A673 (cell line): Measurements from ENCODE around the gene BBS10. TPM values are rescaled to one million over a fixed set of nuclear protein-coding genes. Genes with fewer than 3 reads are reported as not detected.

Experiments used
- BruUV-seq: library from RNA; stranded (reverse); fragments of 400-500 nt; replicated peaks from 2 replicates; lab custom pipeline; 2021; lab: Mats Ljungman, UMichigan
- CTCF ChIA-PET: fragments of 300-600 bp; sonication (Branson Sonifier 250); formaldehyde crosslinking; loops from one replicate; lab custom pipeline; 2022; ENCODE audit warnings: antibody characterized with exemption; lab: Charles Lee
- POLR2A ChIA-PET: fragments of 300-600 bp; sonication (Branson Sonifier 250); formaldehyde crosslinking; loops from one replicate; lab custom pipeline; 2022; ENCODE audit warnings: antibody characterized with exemption; ENCODE audit not compliant: low non-redundant PET; lab: Charles Lee
- DNase-seq: peaks from one replicate; pipeline ENCODE4 v3.0.0-alpha.2; 2015; ENCODE audit warnings: low spot score
- H3K27ac ChIP-seq: fragments of 200-600 bp; sonication (generic); 2 replicates; pipeline ENCODE4 v1.5.1; 2016; ENCODE audit warnings: mixed run types, low read depth, mild to moderate bottlenecking, mixed read lengths, antibody characterized with exemption, low read length; ENCODE audit not compliant: poor library complexity, severe bottlenecking
- H3K27me3 ChIP-seq: fragments of 200-600 bp; sonication (generic); replicated peaks from 2 replicates; pipeline ENCODE4 v1.6.1; 2017; ENCODE audit warnings: mixed run types, low read depth, mild to moderate bottlenecking, mixed read lengths, antibody characterized with exemption, low read length; ENCODE audit not compliant: insufficient read depth, poor library complexity
- H3K36me3 ChIP-seq: fragments of 200-600 bp; sonication (generic); 2 replicates; pipeline ENCODE4 v1.6.1; 2016; ENCODE audit warnings: mixed run types, mild to moderate bottlenecking, mixed read lengths, antibody characterized with exemption, low read length; ENCODE audit not compliant: insufficient read depth, poor library complexity, severe bottlenecking
- H3K4me1 ChIP-seq: fragments of 200-600 bp; sonication (generic); 2 replicates; pipeline ENCODE4 v1.6.1; 2017; ENCODE audit warnings: mixed run types, mild to moderate bottlenecking, mixed read lengths, antibody characterized with exemption, low read length; ENCODE audit not compliant: insufficient read depth, poor library complexity, severe bottlenecking
- H3K4me3 ChIP-seq: fragments of 200-600 bp; sonication (generic); 2 replicates; pipeline ENCODE4 v1.5.1; 2016; ENCODE audit warnings: low read depth, mixed run types, mild to moderate bottlenecking, mixed read lengths, low read length; ENCODE audit not compliant: poor library complexity, severe bottlenecking
- H3K9me3 ChIP-seq: fragments of 200-600 bp; sonication (generic); 2 replicates; pipeline ENCODE4 v1.6.1; 2016; ENCODE audit warnings: mixed run types, low read depth, mild to moderate bottlenecking, mixed read lengths, antibody characterized with exemption, low read length; ENCODE audit not compliant: poor library complexity, severe bottlenecking
- EZH2 ChIP-seq: fragments of 200-600 bp; sonication (generic); IDR thresholded peaks from 2 replicates; pipeline ENCODE4 v1.6.1; 2017; ENCODE audit warnings: borderline replicate concordance, low read depth, mild to moderate bottlenecking, mixed read lengths, antibody characterized with exemption, low read length; ENCODE audit not compliant: poor library complexity, severe bottlenecking
- intact Hi-C: fragments of 100-400 bp; cut with micrococcal nuclease; formaldehyde crosslinking; loops from one replicate; pipeline ENCODE4 v1.10.0; 2022; ENCODE audit not compliant: unreplicated experiment
- total RNA-seq: library from RNA; stranded (reverse); gene quantifications from 2 replicates; pipeline ENCODE4 v1.2.3, GENCODE V29; 2021
- TF ChIP-seq, protein P1 (sequence below): fragments of 300-800, 200-600 bp; sonication (generic); conservative IDR thresholded peaks from 2 replicates; pipeline ENCODE4 v1.5.1; 2017; ENCODE audit warnings: low read depth, mild to moderate bottlenecking, antibody characterized with exemption, low read length, moderate library complexity, mixed read lengths

BBS10 gene
- total RNA-seq, 1 experiment from 2014 or later, result 6.3 TPM

DNA sequence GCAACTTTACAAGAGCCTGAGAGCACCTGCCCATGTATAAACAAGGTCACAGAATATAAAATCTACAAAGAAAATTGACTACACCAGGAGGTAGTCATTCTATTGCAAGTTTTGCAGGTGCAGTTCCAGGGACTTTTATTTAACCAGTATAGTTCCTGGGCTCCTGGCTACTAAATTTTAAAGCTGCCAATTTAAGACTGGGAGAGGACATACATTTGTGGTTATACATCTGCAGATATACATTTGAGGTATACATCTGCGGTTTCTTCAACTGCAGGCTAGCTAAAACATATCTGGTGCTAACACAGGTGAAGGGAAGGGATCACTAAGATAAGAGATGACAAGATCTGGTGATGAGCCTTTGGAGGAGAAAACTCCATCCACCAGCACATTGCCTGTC is 30.2 kb downstream of the BBS10 start:
- no peaks in the 10 kb centered on the region for H3K36me3 ChIP-seq
- intact Hi-C loops, result no loop called here
- TF ChIP-seq, protein P1, sequence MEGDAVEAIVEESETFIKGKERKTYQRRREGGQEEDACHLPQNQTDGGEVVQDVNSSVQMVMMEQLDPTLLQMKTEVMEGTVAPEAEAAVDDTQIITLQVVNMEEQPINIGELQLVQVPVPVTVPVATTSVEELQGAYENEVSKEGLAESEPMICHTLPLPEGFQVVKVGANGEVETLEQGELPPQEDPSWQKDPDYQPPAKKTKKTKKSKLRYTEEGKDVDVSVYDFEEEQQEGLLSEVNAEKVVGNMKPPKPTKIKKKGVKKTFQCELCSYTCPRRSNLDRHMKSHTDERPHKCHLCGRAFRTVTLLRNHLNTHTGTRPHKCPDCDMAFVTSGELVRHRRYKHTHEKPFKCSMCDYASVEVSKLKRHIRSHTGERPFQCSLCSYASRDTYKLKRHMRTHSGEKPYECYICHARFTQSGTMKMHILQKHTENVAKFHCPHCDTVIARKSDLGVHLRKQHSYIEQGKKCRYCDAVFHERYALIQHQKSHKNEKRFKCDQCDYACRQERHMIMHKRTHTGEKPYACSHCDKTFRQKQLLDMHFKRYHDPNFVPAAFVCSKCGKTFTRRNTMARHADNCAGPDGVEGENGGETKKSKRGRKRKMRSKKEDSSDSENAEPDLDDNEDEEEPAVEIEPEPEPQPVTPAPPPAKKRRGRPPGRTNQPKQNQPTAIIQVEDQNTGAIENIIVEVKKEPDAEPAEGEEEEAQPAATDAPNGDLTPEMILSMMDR, result no peak
- TF ChIP-seq EZH2, result no peak
- CTCF ChIA-PET, result no interaction called here
- H3K4me3 ChIP-seq, result no peak overlapping the region
- no TSS peak for BruUV-seq
- no peaks in the 10 kb centered on the region for H3K4me1 ChIP-seq
- H3K9me3 ChIP-seq, result no peaks in the 10 kb centered on the region
- H3K27ac ChIP-seq, result no peak overlapping the region
- DNase-seq, result no peak
- no peaks in the 10 kb centered on the region for H3K27me3 ChIP-seq
- POLR2A ChIA-PET, result no interaction called here

DNA sequence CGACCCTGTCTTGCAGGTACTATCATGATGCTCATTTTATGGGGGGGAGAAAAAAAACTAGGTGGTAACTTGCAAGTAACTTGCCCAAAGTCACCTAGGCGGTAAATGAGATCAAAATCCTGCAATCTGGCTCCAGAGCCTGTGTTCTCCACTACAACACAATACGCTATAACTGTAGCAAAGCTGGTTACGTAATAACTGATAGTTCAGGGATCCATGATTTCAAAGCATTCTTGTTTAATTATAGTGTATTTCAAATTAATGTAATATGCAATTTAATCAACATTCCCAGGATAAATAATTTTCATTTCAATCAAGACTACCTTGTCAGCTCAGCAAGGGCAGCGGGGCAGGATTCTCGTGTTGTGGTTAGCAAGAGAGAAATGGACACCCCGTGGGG is 31.7 kb downstream of the BBS10 start:
- CTCF ChIA-PET, result no interaction called here
- no TSS peak for BruUV-seq
- no peaks in the 10 kb centered on the region for H3K9me3 ChIP-seq
- H3K36me3 ChIP-seq, result no peaks in the 10 kb centered on the region
- no peak for TF ChIP-seq EZH2
- TF ChIP-seq, protein P1, result no peak
- H3K27me3 ChIP-seq, result no peaks in the 10 kb centered on the region
- no peak overlapping the region for H3K4me3 ChIP-seq
- H3K27ac ChIP-seq, result no peak overlapping the region
- intact Hi-C loops, result no loop called here
- DNase-seq, result no peak
- no peaks in the 10 kb centered on the region for H3K4me1 ChIP-seq
- POLR2A ChIA-PET, result no interaction called here

DNA sequence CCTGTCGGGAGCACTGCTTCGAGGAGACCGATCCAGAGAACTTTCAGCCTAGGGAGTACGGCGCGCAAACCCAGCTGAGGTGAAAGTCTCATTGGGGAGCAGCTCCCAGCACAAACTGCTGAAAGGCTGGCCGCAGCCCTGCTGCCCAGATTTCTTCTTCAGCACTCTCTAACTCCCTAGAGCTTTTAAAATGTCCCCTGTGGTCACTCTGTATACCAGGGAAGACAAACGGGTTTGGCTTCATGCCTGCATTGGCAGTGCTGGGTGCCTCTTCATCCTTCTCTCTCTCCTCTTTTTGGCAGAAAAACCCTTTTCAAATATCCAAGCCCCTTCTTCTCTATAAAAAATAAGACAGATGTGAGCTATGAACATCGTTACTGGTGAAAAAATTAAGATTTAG is 34.9 kb downstream of the BBS10 start:
- DNase-seq, result no peak
- Histone ChIP-seq H3K4me1 (no peaks in the 10 kb centered on the region), H3K9me3 (no peaks in the 10 kb centered on the region), H3K27me3 (no peaks in the 10 kb centered on the region), H3K36me3 (no peaks in the 10 kb centered on the region), H3K4me3 (no peak overlapping the region), H3K27ac (no peak overlapping the region)
- no peak for TF ChIP-seq EZH2
- TF ChIP-seq, protein P1, result no peak
- CTCF ChIA-PET, result no interaction called here
- BruUV-seq, result no TSS peak
- POLR2A ChIA-PET, result no interaction called here
- intact Hi-C loops, result no loop called here
